SK-N-SH (cell line): ENCODE data around the gene RFX7. TPM values are rescaled to one million over a fixed set of nuclear protein-coding genes. Genes with fewer than 3 reads are reported as not detected.

Source experiments
- CTCF ChIA-PET: fragments of 300-600, 350-600 bp; formaldehyde crosslinking; extraction: SDS; loops from one replicate; lab custom pipeline; 2021; lab: Yijun Ruan, JAX
- POLR2A ChIA-PET: fragments of 350-600 bp; sonication (Branson Sonifier 250); formaldehyde crosslinking; extraction: SDS; loops from one replicate; lab custom pipeline; 2020; ENCODE audit warnings: antibody characterized with exemption, inconsistent platforms; lab: Yijun Ruan, JAX
- DNase-seq: peaks from one replicate; pipeline ENCODE4 v3.0.0; 2012
- H2AFZ ChIP-seq: fragments of 200-600 bp; sonication (generic); 2 replicates; pipeline ENCODE4 v1.8.1; 2016; ENCODE audit warnings: antibody characterized with exemption, mild to moderate bottlenecking, low read depth
- H3F3A ChIP-seq: fragments of 200-600 bp; sonication (generic); replicated peaks from 2 replicates; pipeline ENCODE3; 2016; ENCODE audit warnings: antibody characterized with exemption, mild to moderate bottlenecking; ENCODE audit not compliant: insufficient read depth
- H3K27ac ChIP-seq, 2 experiments: fragments of 200-500 bp in 1 of 2; fragments of 200-600 bp in 1 of 2; sonication (Bioruptor generic) in 1 of 2; sonication (generic), shearing (Covaris generic) in 1 of 2; 2 replicates each; pipeline versions ENCODE4 v1.5.1 to v1.6.1; 2014 to 2016; ENCODE audit warnings: low read depth in 2 of 2, inconsistent platforms in 1 of 2, low read length in 1 of 2, mild to moderate bottlenecking in 1 of 2, mixed read lengths in 1 of 2
- H3K27me3 ChIP-seq: fragments of 200-600 bp; sonication (generic), shearing (Covaris generic); 2 replicates; pipeline ENCODE4 v1.6.1; 2016; ENCODE audit warnings: mixed run types; ENCODE audit not compliant: insufficient read depth
- H3K36me3 ChIP-seq, 2 experiments: fragments of 200-500 bp in 1 of 2; fragments of 200-600 bp in 1 of 2; sonication (Bioruptor generic) in 1 of 2; sonication (generic) in 1 of 2; replicated peaks in 1 of 2; 2 replicates each; pipeline versions ENCODE3 to v1.5.1; 2014 to 2016; ENCODE audit warnings: low read length in 1 of 2, mild to moderate bottlenecking in 1 of 2; ENCODE audit not compliant: insufficient read depth in 2 of 2, control insufficient read depth in 1 of 2
- H3K4me1 ChIP-seq, 2 experiments: fragments of 200-500 bp in 1 of 2; fragments of 200-600 bp in 1 of 2; sonication (Bioruptor generic) in 1 of 2; sonication (generic), shearing (Covaris generic) in 1 of 2; 2 replicates each; pipeline versions ENCODE4 v1.5.1 to v1.6.1; 2014 to 2016; ENCODE audit warnings: low read depth in 1 of 2, low read length in 1 of 2, mixed run types in 1 of 2; ENCODE audit not compliant: insufficient read depth in 2 of 2, control insufficient read depth in 1 of 2
- H3K4me2 ChIP-seq: fragments of 200-600 bp; sonication (generic), shearing (Covaris generic); 2 replicates; pipeline ENCODE4 v1.6.1; 2017; ENCODE audit warnings: mixed run types
- H3K4me3 ChIP-seq, 2 experiments: fragments of 200-500 bp in 1 of 2; fragments of 200-600 bp in 1 of 2; sonication (Bioruptor generic) in 1 of 2; sonication (generic), shearing (Covaris generic) in 1 of 2; 2 replicates each; pipeline versions ENCODE4 v1.5.1 to v1.8.1; 2014 to 2016; ENCODE audit warnings: low read depth in 2 of 2, inconsistent platforms in 1 of 2, low read length in 1 of 2, mild to moderate bottlenecking in 1 of 2, mixed read lengths in 1 of 2, moderate library complexity in 1 of 2
- H3K79me2 ChIP-seq: fragments of 200-600 bp; sonication (generic); 2 replicates; pipeline ENCODE4 v1.8.1; 2017; ENCODE audit warnings: mild to moderate bottlenecking; ENCODE audit not compliant: insufficient read depth
- H3K9ac ChIP-seq: fragments of 200-600 bp; sonication (generic); 2 replicates; pipeline ENCODE4 v1.6.1; 2017; ENCODE audit warnings: mixed run types
- H3K9me2 ChIP-seq: fragments of 200-600 bp; sonication (generic); 2 replicates; pipeline ENCODE4 v1.6.1; 2017; ENCODE audit warnings: mixed run types
- H3K9me3 ChIP-seq: fragments of 200-600 bp; sonication (generic); 2 replicates; pipeline ENCODE4 v1.6.1; 2017; ENCODE audit warnings: mixed run types, mild to moderate bottlenecking, moderate library complexity
- H4K20me1 ChIP-seq: fragments of 200-600 bp; sonication (generic); 2 replicates; pipeline ENCODE4 v1.6.1; 2017; ENCODE audit warnings: mild to moderate bottlenecking, mixed run types; ENCODE audit not compliant: insufficient read depth
- CHD2 ChIP-seq: fragments of 150-350 bp; IDR thresholded peaks from 2 replicates; pipeline ENCODE4 v1.6.1; 2018; ENCODE audit warnings: low read length; ENCODE audit not compliant: partially characterized antibody
- CTCF ChIP-seq: fragments of 200-600 bp; sonication (generic); IDR thresholded peaks from 2 replicates; pipeline ENCODE4 v1.6.1; 2017; ENCODE audit warnings: antibody characterized with exemption, mild to moderate bottlenecking, moderate library complexity
- EP300 ChIP-seq, 2 experiments: IDR thresholded peaks; 2 replicates each; pipeline versions ENCODE4 v1.4.0 to v1.6.1; 2012; ENCODE audit warnings: borderline replicate concordance in 1 of 2, low read depth in 1 of 2, low read length in 1 of 2
- FOSL2 ChIP-seq: IDR thresholded peaks from 2 replicates; pipeline ENCODE4 v1.4.0; 2012; ENCODE audit warnings: low read depth, mild to moderate bottlenecking, moderate library complexity, borderline replicate concordance
- FOXJ3 ChIP-seq: sonication (generic); formaldehyde crosslinking; IDR thresholded peaks from 2 replicates; pipeline ENCODE4 v1.5.1; 2020; ENCODE audit warnings: mild to moderate bottlenecking, missing genetic modification reagents
- FOXM1 ChIP-seq: IDR thresholded peaks from 2 replicates; pipeline ENCODE4 v1.4.0; 2012; ENCODE audit warnings: low read depth, mild to moderate bottlenecking
- GATA2 ChIP-seq: sonication (generic); formaldehyde crosslinking; IDR thresholded peaks from 2 replicates; pipeline ENCODE4 v1.5.0; 2020; ENCODE audit warnings: mild to moderate bottlenecking, missing genetic modification reagents
- JUND ChIP-seq: IDR thresholded peaks from 2 replicates; pipeline ENCODE4 v1.4.0; 2012
- MXI1 ChIP-seq: IDR thresholded peaks from 2 replicates; pipeline ENCODE4 v1.6.1; 2012; ENCODE audit warnings: mild to moderate bottlenecking, low read depth, low read length, improper control_type of control experiment
- NFIC ChIP-seq: IDR thresholded peaks from 2 replicates; pipeline ENCODE4 v1.4.0; 2012; ENCODE audit warnings: borderline replicate concordance
- NRF1 ChIP-seq: IDR thresholded peaks from 2 replicates; pipeline ENCODE4 v1.6.1; 2012; ENCODE audit warnings: low read depth, mild to moderate bottlenecking, low read length
- RXRA ChIP-seq: IDR thresholded peaks from 2 replicates; pipeline ENCODE4 v1.4.0; 2012; ENCODE audit warnings: low read depth, mild to moderate bottlenecking, borderline replicate concordance
- SIN3A ChIP-seq: IDR thresholded peaks from 2 replicates; pipeline ENCODE4 v1.6.1; 2012; ENCODE audit warnings: low read depth, mild to moderate bottlenecking, low read length, moderate library complexity, borderline replicate concordance
- SMC3 ChIP-seq: IDR thresholded peaks from 2 replicates; pipeline ENCODE4 v1.6.1; 2012; ENCODE audit warnings: low read depth, low read length, improper control_type of control experiment
- TAF1 ChIP-seq: IDR thresholded peaks from 2 replicates; pipeline ENCODE4 v1.6.1; 2012; ENCODE audit warnings: low read depth, mild to moderate bottlenecking, low read length, moderate library complexity, borderline replicate concordance
- TCF12 ChIP-seq: IDR thresholded peaks from 2 replicates; pipeline ENCODE4 v1.4.0; 2012
- YY1 ChIP-seq: IDR thresholded peaks from 2 replicates; pipeline ENCODE4 v1.4.0; 2012; ENCODE audit warnings: low read depth, mild to moderate bottlenecking
- ZBTB33 ChIP-seq: IDR thresholded peaks from 2 replicates; pipeline ENCODE4 v1.4.0; 2012; ENCODE audit warnings: low read depth, borderline replicate concordance
- WGBS: methylation state at CpG from one replicate; pipeline ENCODE4 v1.1.6; 2017; ENCODE audit warnings: low lambda C conversion rate; 5-methylcytosine and 5-hydroxymethylcytosine counted together
- polyA plus RNA-seq, 3 experiments: library from polyadenylated mRNA; depleted of rRNA; stranded (reverse); fragments of >200 nt; gene quantifications; 2 replicates each; pipeline ENCODE4 v1.2.3, GENCODE V29; 2012

The RFX7 gene
- polyA plus RNA-seq, 1 of the 3 experiments (the other 2 are of a cell fraction): 2.7 TPM

- Histone ChIP-seq H3K27ac (no peak overlapping the region), H3K27me3 (no peaks in the 10 kb centered on the region), H3K4me1 (no peaks in the 10 kb centered on the region; a peak in 1 of 4 replicates), H3F3A (no peaks in the 10 kb centered on the region), H3K9ac (no peak overlapping the region)
- DNase-seq: no peak
- CTCF ChIA-PET: interaction anchor here (1.2 kb wide), 1 partner anchor 10 kb away, joined by 3 read pairs; no protein-coding TSS in a partner anchor
- no peak for TF ChIP-seq TAF1
- no peak for TF ChIP-seq TCF12
- TF ChIP-seq FOSL2: no peak
- TF ChIP-seq NRF1: no peak
- no peak for TF ChIP-seq SMC3
- TF ChIP-seq CHD2: no peak
- no peak for TF ChIP-seq ZBTB33
- TF ChIP-seq FOXJ3 (CRISPR knock-in tag): no peak
- no peak for TF ChIP-seq EP300 (IDR thresholded peaks at IDR 0.05; ENCODE audit: borderline replicate concordance in 1 of 2, low read depth in 1 of 2, low read length in 1 of 2)
- no peak for TF ChIP-seq SIN3A
- no peak for TF ChIP-seq MXI1
- TF ChIP-seq RXRA: no peak
- no peak for TF ChIP-seq YY1
- no peak for TF ChIP-seq FOXM1
- TF ChIP-seq CTCF: no peak
- TF ChIP-seq NFIC: no peak
- TF ChIP-seq JUND: no peak
- no peak for TF ChIP-seq GATA2 (CRISPR knock-in tag)
- TF ChIP-seq, all 33 proteins: peak for 0
- H3K4me2 ChIP-seq: no peak overlapping the region
- no peak overlapping the region for H2AFZ ChIP-seq
- WGBS: 97% methylated on average over 1 of the region's 1 CpG
- no peaks in the 10 kb centered on the region for H3K9me3 ChIP-seq
- H4K20me1 ChIP-seq: peaks cover 3% of the 10 kb centered on the region
- POLR2A ChIA-PET: no interaction called here
- peaks cover 82% of the 10 kb centered on the region for H3K79me2 ChIP-seq
- no peak overlapping the region for H3K4me3 ChIP-seq
- H3K36me3 ChIP-seq: peaks cover 25 to 31% of the 10 kb centered on the region in 2 experiments
- H3K9me2 ChIP-seq: no peaks in the 10 kb centered on the region
Observed at GRCh38 chr15:56175788-56176187, 67.9 kb downstream of the RFX7 start.
